ENCODE results near the gene DMTF1. TPM values are rescaled to one million over a fixed set of nuclear protein-coding genes. Genes with fewer than 3 reads are reported as not detected.

The DMTF1 gene
- total and polyA plus RNA-seq, 9 of the 15 experiments (the other 6 are each of a cell fraction or from before 2014, with no cell fraction given), result 25.7 to 208 (median 74.7) TPM

DNA sequence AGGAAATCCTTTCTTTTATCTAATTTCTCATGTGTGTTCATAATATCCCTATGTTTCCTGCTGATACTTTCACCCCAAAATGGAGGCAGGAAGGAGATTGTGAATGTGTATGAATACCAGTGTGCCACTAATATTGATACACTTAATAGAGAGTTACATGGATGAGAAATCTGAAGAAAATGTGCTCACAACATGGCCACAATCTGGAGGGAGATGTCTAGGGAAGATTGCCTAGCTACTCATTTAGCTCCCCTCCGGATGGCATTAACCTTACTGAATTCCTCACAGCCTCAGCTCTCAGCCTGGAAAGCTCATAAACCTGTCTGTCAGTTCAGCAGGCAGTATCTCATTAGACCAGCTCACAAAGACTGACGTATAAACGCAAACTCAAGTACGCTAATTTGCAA, 23.4 kb upstream of the DMTF1 start (continued):
- TF ChIP-seq, protein P1, sequence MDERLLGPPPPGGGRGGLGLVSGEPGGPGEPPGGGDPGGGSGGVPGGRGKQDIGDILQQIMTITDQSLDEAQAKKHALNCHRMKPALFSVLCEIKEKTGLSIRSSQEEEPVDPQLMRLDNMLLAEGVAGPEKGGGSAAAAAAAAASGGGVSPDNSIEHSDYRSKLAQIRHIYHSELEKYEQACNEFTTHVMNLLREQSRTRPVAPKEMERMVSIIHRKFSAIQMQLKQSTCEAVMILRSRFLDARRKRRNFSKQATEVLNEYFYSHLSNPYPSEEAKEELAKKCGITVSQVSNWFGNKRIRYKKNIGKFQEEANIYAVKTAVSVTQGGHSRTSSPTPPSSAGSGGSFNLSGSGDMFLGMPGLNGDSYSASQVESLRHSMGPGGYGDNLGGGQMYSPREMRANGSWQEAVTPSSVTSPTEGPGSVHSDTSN (CRISPR knock-in tag; IDR thresholded peaks at IDR 0.05; ENCODE audit: low read depth), result no peak
- TF ChIP-seq, protein P1 (tag; conservative IDR thresholded peaks at IDR 0.05; ENCODE audit: low read depth), result peak; percentile 86
- TF ChIP-seq NCOR1 (IDR thresholded peaks at IDR 0.05) (0 out of 2 replicates have a peak, but pooled peaks have one; percentile 21), DACH1 (IDR thresholded peaks at IDR 0.05; ENCODE audit: partially characterized antibody) (peak; percentile 30), ZNF24 (IDR thresholded peaks at IDR 0.05) (0 out of 2 replicates have a peak, but pooled peaks have one; percentile 38), DPF2 (IDR thresholded peaks at IDR 0.05) (peak; percentile 41; the same call in 1 of the 2 replicates), ARID1B (IDR thresholded peaks at IDR 0.05) (peak; percentile 35; the same call in 1 of the 2 replicates), ARNT (IDR thresholded peaks at IDR 0.05) (no peak), ATF7 (IDR thresholded peaks at IDR 0.05) (0 out of 2 replicates have a peak, but pooled peaks have one; percentile 14), HDAC1 (IDR thresholded peaks at IDR 0.05) (0 out of 4 replicates have a peak, but pooled peaks of 1 of the 2 experiments have one; percentile 24)

DNA sequence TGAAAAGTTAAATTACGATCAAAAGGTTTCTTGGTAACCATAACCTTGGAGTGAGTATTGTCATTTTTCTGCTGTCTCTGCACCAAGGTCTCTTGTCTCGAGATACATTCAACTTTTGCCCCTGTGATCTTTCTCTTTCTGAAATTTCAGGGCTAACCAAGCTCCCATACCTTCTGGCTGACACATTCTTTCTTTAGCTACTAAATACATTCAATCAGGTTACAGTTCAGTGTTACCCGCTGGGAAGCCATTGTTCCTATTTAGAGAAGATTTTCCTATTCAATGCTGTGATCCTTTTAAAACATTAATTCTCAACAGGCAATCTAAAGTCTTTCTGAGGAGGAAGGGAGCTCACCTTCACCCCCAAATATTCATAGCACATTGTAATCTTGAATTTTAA, 22.9 kb upstream of the DMTF1 start:
- peak; percentile 42; the same call in 2 of the 3 replicates for ATAC-seq
- FAIRE-seq, result no peak
- Histone ChIP-seq H3K27ac (ENCODE audit: extremely low read depth, low read depth, low read length) (peak overlapping the region; percentile 38), H3K27me3 (ENCODE audit: control insufficient read depth in 2 of 2, insufficient read depth in 2 of 2, low read length in 2 of 2) (no peaks in the 10 kb centered on the region), H3K9me3 (replicated peaks; ENCODE audit: control insufficient read depth, insufficient read depth, low read depth, low read length) (no peaks in the 10 kb centered on the region), H3K4me3 (no peak overlapping the region), H3K9me1 (ENCODE audit: control insufficient read depth, insufficient read depth, low read length) (no peaks in the 10 kb centered on the region), H3K36me3 (ENCODE audit: control insufficient read depth, insufficient read depth, low read length) (no peaks in the 10 kb centered on the region), H4K20me1 (replicated peaks; ENCODE audit: control insufficient read depth, insufficient read depth, low read length) (no peaks in the 10 kb centered on the region), H3K79me2 (ENCODE audit: control insufficient read depth, insufficient read depth, low read length) (no peaks in the 10 kb centered on the region), H3K4me2 (ENCODE audit: insufficient read depth, low read length) (peak overlapping the region; percentile 68), H3K4me1 (replicated peaks in 1 of 2; ENCODE audit: control insufficient read depth in 2 of 2, insufficient read depth in 2 of 2, low read length in 2 of 2) (peaks cover 0 to 17% of the 10 kb centered on the region in 2 experiments; a peak in 4 of 5 replicates), H2AFZ (ENCODE audit: low read depth, low read length) (peak overlapping the region; percentile 96), H3K9ac (ENCODE audit: insufficient read depth in 1 of 2, low read depth in 2 of 2, low read length in 2 of 2) (peak overlapping the region in 1 of 2 experiments; percentile 45; a peak in 2 of 4 replicates)
- POLR2A ChIA-PET, result interaction anchor here (0.7 to 1.6 kb wide), 7 partner anchors 10 to 158 kb away, joined by 3 to 7 read pairs (median 4); partner anchors contain the start of gene DMTF1
- intact Hi-C loops (cut with micrococcal nuclease) (no loop called here), in situ Hi-C loops (cut with MboI) (no loop called here)
- WGBS (ENCODE audit: insufficient coverage, low coverage, missing lambda C conversion rate), result 38% methylated on average over 3 of the region's 3 CpGs
- BruUV-seq (replicated peaks), result no TSS peak
- CTCF ChIA-PET (ENCODE audit: low intra/inter-chr PET ratio), result no interaction called here
- DNase-seq (ENCODE audit: extremely low read depth in 1 of 4, low spot score in 3 of 4), result no peak
- TF ChIP-seq ZKSCAN3 (CRISPR knock-in tag; IDR thresholded peaks at IDR 0.05) (no peak), GABPA (tag; conservative IDR thresholded peaks at IDR 0.05; ENCODE audit: low read depth) (0 out of 2 replicates have a peak, but pooled peaks have one; percentile 22), ZNF695 (CRISPR knock-in tag; IDR thresholded peaks at IDR 0.05) (no peak), NR2C2 (CRISPR knock-in tag; IDR thresholded peaks at IDR 0.05) (no peak), NR2C2 (tag; IDR thresholded peaks at IDR 0.05) (0 out of 2 replicates have a peak, but pooled peaks have one; percentile 16)
- TF ChIP-seq, protein P2, sequence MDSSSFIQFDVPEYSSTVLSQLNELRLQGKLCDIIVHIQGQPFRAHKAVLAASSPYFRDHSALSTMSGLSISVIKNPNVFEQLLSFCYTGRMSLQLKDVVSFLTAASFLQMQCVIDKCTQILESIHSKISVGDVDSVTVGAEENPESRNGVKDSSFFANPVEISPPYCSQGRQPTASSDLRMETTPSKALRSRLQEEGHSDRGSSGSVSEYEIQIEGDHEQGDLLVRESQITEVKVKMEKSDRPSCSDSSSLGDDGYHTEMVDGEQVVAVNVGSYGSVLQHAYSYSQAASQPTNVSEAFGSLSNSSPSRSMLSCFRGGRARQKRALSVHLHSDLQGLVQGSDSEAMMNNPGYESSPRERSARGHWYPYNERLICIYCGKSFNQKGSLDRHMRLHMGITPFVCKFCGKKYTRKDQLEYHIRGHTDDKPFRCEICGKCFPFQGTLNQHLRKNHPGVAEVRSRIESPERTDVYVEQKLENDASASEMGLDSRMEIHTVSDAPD (CRISPR knock-in tag; IDR thresholded peaks at IDR 0.05), result no peak

All from K562 (cell line).